ENCODE data around the gene YTHDC1. TPM values are rescaled to one million over a fixed set of nuclear protein-coding genes. Genes with fewer than 3 reads are reported as not detected.

Gene YTHDC1
- 23.2 and 38.3 TPM in 2 replicates for total RNA-seq

DNA sequence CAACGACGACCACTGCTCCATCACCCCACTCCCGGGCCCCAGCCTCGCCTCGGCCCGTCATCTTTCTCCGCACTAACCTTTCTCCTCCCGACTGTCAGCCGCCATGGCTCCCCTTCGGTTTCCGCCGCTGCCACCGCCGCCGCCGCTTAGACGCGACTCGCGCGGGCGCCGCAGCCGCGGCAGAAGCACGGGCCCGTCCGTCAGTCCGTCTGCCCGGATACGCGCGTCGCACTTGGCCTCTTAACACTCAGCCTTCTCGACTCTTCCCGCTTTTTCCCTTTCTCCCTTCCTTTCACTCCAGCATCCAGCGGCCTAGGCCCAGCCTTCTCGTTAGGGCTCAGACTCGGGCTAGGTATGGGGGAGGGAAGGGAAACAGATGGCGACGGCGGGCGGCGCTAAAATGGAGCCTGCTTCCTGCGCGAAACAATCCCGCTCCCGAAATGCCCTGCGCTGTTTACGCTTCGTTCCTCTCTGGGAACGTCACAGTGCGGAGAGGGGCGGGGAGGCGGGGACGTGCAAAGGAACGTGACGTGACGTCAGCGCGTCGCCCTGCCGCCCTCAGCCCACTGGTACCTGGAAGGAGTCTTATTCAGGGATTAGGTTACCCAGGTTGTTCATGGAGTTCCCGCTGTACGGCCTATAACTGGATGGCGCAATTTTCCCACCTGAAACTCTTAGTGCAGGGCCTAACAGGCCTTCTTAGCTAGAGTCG, at the start of gene YTHDC1:
Gene YTHDC1 (minus strand): TSS at position 442 of the 712 bp plus-strand sequence. CDS start 337 bp downstream, at position 105.

Other genes starting within 250 kb of the YTHDC1 start
- not detected in 2 replicates for gene TMPRSS11F, start 220.2 kb downstream of the YTHDC1 start, total RNA-seq
- gene TMPRSS11B, start 104.4 kb downstream of the YTHDC1 start, total RNA-seq: not detected in 2 replicates
- under 0.01 and 0.05 TPM in 2 replicates for gene TMPRSS11E, start 97.4 kb upstream of the YTHDC1 start, total RNA-seq
- not detected in 2 replicates for gene UGT2B17, start 226.2 kb upstream of the YTHDC1 start, total RNA-seq

Measured in smooth muscle cell of the umbilical artery (primary cell).